Endothelial cell (in vitro differentiated cells): ENCODE results near the gene METTL25B. TPM values are rescaled to one million over a fixed set of nuclear protein-coding genes. Genes with fewer than 3 reads are reported as not detected.

ENCODE experiments used
- DNase-seq: peaks from one replicate; pipeline ENCODE4 v3.0.0; 2021; ENCODE audit warnings: low spot score
- H3K27ac Mint-ChIP-seq: one replicate; pipeline ENCODE4 v1.8.0; 2021; ENCODE audit warnings: mixed read lengths, inconsistent platforms; ENCODE audit not compliant: unreplicated experiment
- H3K27me3 Mint-ChIP-seq: one replicate; pipeline ENCODE4 v1.8.0; 2021; ENCODE audit warnings: mild to moderate bottlenecking, moderate library complexity, mixed read lengths, inconsistent platforms; ENCODE audit not compliant: unreplicated experiment
- H3K36me3 Mint-ChIP-seq: one replicate; pipeline ENCODE4 v1.8.0; 2021; ENCODE audit warnings: mild to moderate bottlenecking, low read depth, mixed read lengths, inconsistent platforms; ENCODE audit not compliant: unreplicated experiment
- H3K4me1 Mint-ChIP-seq: one replicate; pipeline ENCODE4 v1.8.0; 2021; ENCODE audit warnings: mild to moderate bottlenecking, mixed read lengths, inconsistent platforms; ENCODE audit not compliant: unreplicated experiment
- H3K4me3 Mint-ChIP-seq: one replicate; pipeline ENCODE4 v1.8.0; 2021; ENCODE audit warnings: mild to moderate bottlenecking, mixed read lengths, inconsistent platforms; ENCODE audit not compliant: unreplicated experiment
- H3K9me3 Mint-ChIP-seq: one replicate; pipeline ENCODE4 v1.8.0; 2021; ENCODE audit warnings: mixed read lengths, inconsistent platforms; ENCODE audit not compliant: unreplicated experiment
- total RNA-seq: library from RNA; stranded (reverse); fragmentation: NEBNext Ultra II Directional; extraction: Animal tissue kit (Norgen Biotek cat#: 25700); gene quantifications from one replicate; pipeline ENCODE4 v1.2.1, GENCODE V29; 2021; ENCODE audit not compliant: unreplicated experiment
- TF ChIP-seq, protein P1 (sequence below): fragments of 200-600 bp; sonication (generic); IDR thresholded peaks from one replicate; pipeline ENCODE4 v1.5.0; 2021; ENCODE audit warnings: antibody characterized with exemption; ENCODE audit not compliant: unreplicated experiment

METTL25B gene
- total RNA-seq, 1 donor from 2014 or later: 19.3 TPM

DNA sequence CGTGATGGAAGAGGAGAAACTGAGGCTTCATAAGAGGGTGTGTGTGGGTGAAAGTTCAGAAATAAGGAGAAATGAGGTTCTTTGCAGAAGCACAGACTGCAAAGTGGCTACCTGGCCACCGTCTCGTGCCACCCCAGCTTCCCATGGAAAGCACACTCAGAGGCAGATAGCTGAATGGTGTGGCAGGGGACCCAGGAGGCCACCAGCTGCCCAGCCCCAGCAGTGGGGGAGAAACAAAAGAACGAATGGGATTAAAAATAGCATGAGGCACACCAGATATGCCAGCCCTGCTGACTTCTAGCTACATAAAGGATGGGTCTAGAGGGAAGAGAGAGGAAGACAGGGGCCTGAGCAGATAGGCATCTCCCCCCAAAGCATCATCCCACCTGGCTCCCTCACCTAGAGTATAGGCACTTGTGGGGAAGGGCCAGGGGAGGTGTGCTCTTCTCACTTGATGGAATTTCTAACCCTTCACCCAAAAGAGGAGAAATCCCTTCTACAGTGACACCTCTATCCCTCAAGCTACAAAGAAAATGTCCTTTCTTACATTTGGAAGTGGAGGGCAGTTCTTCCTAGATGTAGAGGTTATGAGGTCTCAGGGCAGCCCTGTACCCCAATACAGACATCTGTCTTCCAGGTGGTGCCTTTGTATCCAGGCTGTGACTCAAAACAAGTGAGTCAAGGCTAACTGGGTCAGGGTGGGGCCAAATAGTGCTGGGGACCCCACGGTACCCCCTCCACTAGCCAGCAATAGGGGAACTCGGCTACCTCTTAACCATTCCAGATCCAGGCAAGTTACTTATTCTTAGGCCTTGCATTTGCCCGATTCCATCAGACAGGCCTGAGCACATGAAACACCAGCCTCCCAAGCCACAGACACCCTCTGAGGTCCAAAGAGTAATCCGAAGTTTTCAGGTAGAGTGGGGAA, 19.7 kb downstream of the METTL25B start:
- TF ChIP-seq, protein P1, sequence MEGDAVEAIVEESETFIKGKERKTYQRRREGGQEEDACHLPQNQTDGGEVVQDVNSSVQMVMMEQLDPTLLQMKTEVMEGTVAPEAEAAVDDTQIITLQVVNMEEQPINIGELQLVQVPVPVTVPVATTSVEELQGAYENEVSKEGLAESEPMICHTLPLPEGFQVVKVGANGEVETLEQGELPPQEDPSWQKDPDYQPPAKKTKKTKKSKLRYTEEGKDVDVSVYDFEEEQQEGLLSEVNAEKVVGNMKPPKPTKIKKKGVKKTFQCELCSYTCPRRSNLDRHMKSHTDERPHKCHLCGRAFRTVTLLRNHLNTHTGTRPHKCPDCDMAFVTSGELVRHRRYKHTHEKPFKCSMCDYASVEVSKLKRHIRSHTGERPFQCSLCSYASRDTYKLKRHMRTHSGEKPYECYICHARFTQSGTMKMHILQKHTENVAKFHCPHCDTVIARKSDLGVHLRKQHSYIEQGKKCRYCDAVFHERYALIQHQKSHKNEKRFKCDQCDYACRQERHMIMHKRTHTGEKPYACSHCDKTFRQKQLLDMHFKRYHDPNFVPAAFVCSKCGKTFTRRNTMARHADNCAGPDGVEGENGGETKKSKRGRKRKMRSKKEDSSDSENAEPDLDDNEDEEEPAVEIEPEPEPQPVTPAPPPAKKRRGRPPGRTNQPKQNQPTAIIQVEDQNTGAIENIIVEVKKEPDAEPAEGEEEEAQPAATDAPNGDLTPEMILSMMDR: no peak
- H3K27ac Mint-ChIP-seq: peak overlapping the region; percentile 99
- peaks cover 55% of the 10 kb centered on the region for H3K4me1 Mint-ChIP-seq
- H3K27me3 Mint-ChIP-seq: peaks cover 26% of the 10 kb centered on the region
- peaks cover 20% of the 10 kb centered on the region for H3K36me3 Mint-ChIP-seq
- DNase-seq: no peak
- H3K4me3 Mint-ChIP-seq: peak overlapping the region; percentile 94
- H3K9me3 Mint-ChIP-seq: no peaks in the 10 kb centered on the region

DNA sequence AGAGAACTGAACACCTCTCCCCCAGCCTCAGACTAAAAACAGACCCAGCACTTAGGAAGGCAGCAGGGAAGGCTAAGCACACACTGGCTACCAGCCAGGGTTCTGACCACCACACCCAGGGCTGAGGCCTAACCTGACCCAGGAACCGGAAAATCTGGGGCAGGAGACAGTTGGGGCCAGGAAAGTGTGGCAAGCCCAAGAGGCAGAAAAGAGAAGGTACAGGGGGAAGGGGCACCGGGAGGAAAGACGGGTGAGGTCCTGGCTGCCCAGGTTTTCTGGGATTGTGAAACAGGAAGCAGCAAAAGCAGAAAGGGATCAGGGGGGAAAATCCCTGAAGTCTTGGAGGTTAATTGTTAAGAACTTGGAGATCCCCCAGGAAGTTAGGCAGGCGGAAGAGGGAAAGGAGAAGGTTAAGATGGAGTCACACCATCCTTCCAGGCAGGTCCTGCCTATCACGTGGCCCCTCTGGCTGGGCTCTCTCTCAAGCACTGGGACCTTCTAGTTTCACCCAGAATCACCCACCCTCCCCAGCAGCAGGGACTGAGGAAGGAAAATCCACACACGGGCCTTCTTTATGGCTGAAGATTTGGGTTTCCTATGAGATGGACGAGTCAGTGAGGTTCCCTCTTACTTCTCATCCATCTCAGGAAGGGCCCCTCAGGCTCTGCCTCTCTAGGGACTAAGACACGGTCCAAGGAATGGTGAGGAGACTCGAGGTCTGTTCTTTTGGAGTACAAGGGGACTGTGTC, 20.6 kb downstream of the METTL25B start:
- TF ChIP-seq, protein P1: no peak

GRCh38 chr1:156749419-156750118, 21.3 kb downstream of the METTL25B start:
- DNase-seq: no peak
- Mint-ChIP-seq H3K36me3 (peaks cover 20% of the 10 kb centered on the region), H3K27me3 (peaks cover 25% of the 10 kb centered on the region), H3K9me3 (no peaks in the 10 kb centered on the region), H3K27ac (peak overlapping the region; percentile 99), H3K4me3 (peak overlapping the region; percentile 94), H3K4me1 (peaks cover 56% of the 10 kb centered on the region)
- TF ChIP-seq, protein P1: no peak

More for the DNA sequence above, 20.6 kb downstream of the METTL25B start:
- Mint-ChIP-seq H3K27me3 (peaks cover 26% of the 10 kb centered on the region), H3K4me1 (peaks cover 56% of the 10 kb centered on the region), H3K27ac (peak overlapping the region; percentile 99), H3K36me3 (peaks cover 20% of the 10 kb centered on the region), H3K9me3 (no peaks in the 10 kb centered on the region), H3K4me3 (peak overlapping the region; percentile 94)
- no peak for DNase-seq

DNA sequence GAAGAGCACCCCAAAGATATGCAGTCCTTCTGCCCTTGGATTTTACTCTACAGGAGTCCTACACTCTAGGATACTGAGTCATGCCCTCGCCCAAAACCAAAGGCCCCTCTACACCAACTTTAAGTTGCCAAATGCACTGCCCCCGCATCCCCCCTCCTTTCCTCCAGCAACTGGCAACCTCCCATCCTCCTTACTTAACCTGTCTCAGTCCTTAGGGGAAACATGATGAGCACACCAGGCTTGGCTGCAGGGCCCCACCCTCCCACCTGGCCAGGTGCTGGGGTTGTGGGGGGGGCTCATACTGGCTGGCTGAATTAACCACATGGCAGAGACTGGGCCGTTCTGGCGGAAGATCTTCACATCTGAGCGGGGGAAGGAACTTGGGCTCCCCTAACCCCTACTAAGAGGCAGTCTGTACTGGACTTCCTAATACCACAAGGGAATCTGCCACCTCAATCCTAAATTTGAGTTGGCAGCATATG, 22.0 kb downstream of the METTL25B start:
- Mint-ChIP-seq H3K27ac (peak overlapping the region; percentile 99), H3K36me3 (peaks cover 17% of the 10 kb centered on the region), H3K4me3 (peak overlapping the region; percentile 94), H3K9me3 (no peaks in the 10 kb centered on the region), H3K27me3 (peaks cover 26% of the 10 kb centered on the region), H3K4me1 (peaks cover 59% of the 10 kb centered on the region)
- TF ChIP-seq, protein P1: no peak
- no peak for DNase-seq
